HepG2 (cell line): ENCODE results near the gene RSAD2.

Experiments
- CREM ChIP-seq, 2 experiments: sonication (generic) in 1 of 2; formaldehyde crosslinking in 1 of 2; IDR thresholded peaks; 2 replicates each; pipeline versions ENCODE4 v1.4.0 to v1.6.1; 2016 to 2020; ENCODE audit warnings: antibody characterized with exemption in 1 of 2, mild to moderate bottlenecking in 1 of 2, missing genetic modification reagents in 1 of 2
- GABPA ChIP-seq, 2 experiments: IDR thresholded peaks; 2 replicates each; pipeline ENCODE4 v1.6.1; 2011 to 2016; ENCODE audit warnings: low read depth in 2 of 2, low read length in 1 of 2, missing biosample characterization in 1 of 2, missing genetic modification characterization in 1 of 2
- ZNF121 ChIP-seq: sonication (generic); formaldehyde crosslinking; IDR thresholded peaks from 2 replicates; pipeline ENCODE4 v1.5.0; 2020; ENCODE audit warnings: mild to moderate bottlenecking, missing genetic modification reagents
- ZNF124 ChIP-seq: sonication (generic); formaldehyde crosslinking; IDR thresholded peaks from 2 replicates; pipeline ENCODE4 v1.4.0; 2020; ENCODE audit warnings: missing genetic modification reagents

DNA sequence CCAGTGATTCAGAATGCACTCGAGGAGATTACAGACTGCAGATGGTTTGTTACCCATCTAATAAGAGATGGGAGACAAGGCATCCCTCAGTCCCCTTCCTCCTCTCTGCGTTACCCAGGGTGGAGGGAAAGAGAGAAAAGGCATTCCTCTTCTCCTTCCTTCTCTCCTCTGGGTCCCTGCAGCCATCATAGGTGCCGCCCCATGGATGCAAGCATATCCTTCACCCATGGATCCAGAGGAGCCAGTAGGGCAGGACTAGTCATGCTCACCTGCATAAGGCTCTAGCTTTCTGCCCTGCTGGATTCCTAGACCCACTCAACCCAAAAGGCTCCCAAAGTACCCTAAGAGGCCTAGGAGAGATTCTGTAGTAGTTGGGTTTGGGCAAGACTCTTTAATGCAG lies 32.3 kb upstream of the RSAD2 start:
- TF ChIP-seq ZNF121 (CRISPR knock-in tag) = no peak
- no peak for TF ChIP-seq ZNF124
- no peak for TF ChIP-seq CREM (IDR thresholded peaks at IDR 0.05)
- TF ChIP-seq CREM (CRISPR knock-in tag; IDR thresholded peaks at IDR 0.05) = no peak
- no peak for TF ChIP-seq GABPA (IDR thresholded peaks at IDR 0.05; ENCODE audit: low read depth, low read length)
- TF ChIP-seq GABPA (CRISPR knock-in tag; IDR thresholded peaks at IDR 0.05; ENCODE audit: low read depth) = no peak
